BJ (cell line): ENCODE data around the gene TECPR2. TPM values are rescaled to one million over a fixed set of nuclear protein-coding genes. Genes with fewer than 3 reads are reported as not detected.

ENCODE experiments used
- CTCF ChIA-PET: fragments of 350-600 bp; formaldehyde crosslinking; extraction: SDS; loops from one replicate; lab custom pipeline; 2021; ENCODE audit warnings: antibody characterized with exemption, inconsistent platforms; lab: Yijun Ruan, JAX
- POLR2A ChIA-PET: fragments of 300-600 bp; sonication (Branson Sonifier 250); formaldehyde crosslinking; extraction: SDS; loops from one replicate; lab custom pipeline; 2021; ENCODE audit warnings: antibody characterized with exemption; lab: Charles Lee
- DNase-seq: peaks from one replicate; pipeline ENCODE4 v3.0.0-alpha.2; 2011; ENCODE audit warnings: low read depth
- H3K27me3 ChIP-seq: 2 replicates; pipeline ENCODE4 v1.6.0; 2011; ENCODE audit warnings: low read length; ENCODE audit not compliant: control insufficient read depth, insufficient read depth
- H3K36me3 ChIP-seq: 2 replicates; pipeline ENCODE4 v1.5.1; 2011; ENCODE audit warnings: low read length; ENCODE audit not compliant: control insufficient read depth, insufficient read depth
- H3K4me3 ChIP-seq: 2 replicates; pipeline ENCODE4 v1.5.1; 2011; ENCODE audit warnings: low read depth, mild to moderate bottlenecking, control low read depth, low read length
- CTCF ChIP-seq: IDR thresholded peaks from 2 replicates; pipeline ENCODE4 v1.5.1; 2011; ENCODE audit warnings: low read depth, mild to moderate bottlenecking, control low read depth, inconsistent platforms, low read length, moderate library complexity; ENCODE audit not compliant: insufficient read depth
- polyA plus RNA-seq: library from polyadenylated mRNA; depleted of rRNA; stranded (reverse); fragments of >200 nt; gene quantifications from 2 replicates; pipeline ENCODE4 v1.2.3, GENCODE V29; 2011

The TECPR2 gene
- polyA plus RNA-seq, 1 experiment = 11.7 TPM

DNA sequence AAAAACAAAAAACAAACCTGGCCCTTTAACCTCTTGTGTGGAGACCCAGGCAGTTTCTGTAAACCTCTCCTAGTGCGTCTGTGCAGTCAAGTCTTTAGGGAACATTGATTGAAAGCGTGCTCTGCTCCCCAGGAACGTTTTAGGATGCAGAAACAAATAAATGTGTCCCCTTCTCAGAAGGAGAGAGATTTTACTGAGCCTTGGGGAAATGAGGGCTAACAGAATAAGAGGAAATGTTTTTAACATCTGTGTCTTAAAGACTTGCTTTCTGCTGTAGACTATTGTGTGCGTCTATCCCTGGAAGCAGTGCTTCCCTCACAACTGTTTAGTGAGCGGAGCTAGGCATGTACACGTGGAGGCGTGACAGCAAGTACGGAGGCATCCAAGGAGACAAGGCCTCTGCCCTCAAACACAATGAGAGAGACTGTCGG, 54.3 kb downstream of the TECPR2 start:
- ChIA-PET POLR2A (no interaction called here), CTCF (interaction anchor here (5.2 kb wide), 1 partner anchor 21 kb away, joined by 16 read pairs; no protein-coding TSS in a partner anchor)
- TF ChIP-seq CTCF = no peak
- peaks cover 8% of the 10 kb centered on the region for H3K36me3 ChIP-seq
- no peak for DNase-seq
- no peaks in the 10 kb centered on the region for H3K27me3 ChIP-seq
- no peak overlapping the region for H3K4me3 ChIP-seq

GRCh38 chr14:102417646-102418045, 54.9 kb downstream of the TECPR2 start:
- ChIA-PET CTCF (interaction anchor here (5.2 kb wide), 1 partner anchor 20 kb away, joined by 16 read pairs; no protein-coding TSS in a partner anchor), POLR2A (no interaction called here)
- no peak overlapping the region for H3K4me3 ChIP-seq
- DNase-seq = no peak
- no peaks in the 10 kb centered on the region for H3K27me3 ChIP-seq
- H3K36me3 ChIP-seq = peaks cover 8% of the 10 kb centered on the region
- no peak for TF ChIP-seq CTCF

DNA sequence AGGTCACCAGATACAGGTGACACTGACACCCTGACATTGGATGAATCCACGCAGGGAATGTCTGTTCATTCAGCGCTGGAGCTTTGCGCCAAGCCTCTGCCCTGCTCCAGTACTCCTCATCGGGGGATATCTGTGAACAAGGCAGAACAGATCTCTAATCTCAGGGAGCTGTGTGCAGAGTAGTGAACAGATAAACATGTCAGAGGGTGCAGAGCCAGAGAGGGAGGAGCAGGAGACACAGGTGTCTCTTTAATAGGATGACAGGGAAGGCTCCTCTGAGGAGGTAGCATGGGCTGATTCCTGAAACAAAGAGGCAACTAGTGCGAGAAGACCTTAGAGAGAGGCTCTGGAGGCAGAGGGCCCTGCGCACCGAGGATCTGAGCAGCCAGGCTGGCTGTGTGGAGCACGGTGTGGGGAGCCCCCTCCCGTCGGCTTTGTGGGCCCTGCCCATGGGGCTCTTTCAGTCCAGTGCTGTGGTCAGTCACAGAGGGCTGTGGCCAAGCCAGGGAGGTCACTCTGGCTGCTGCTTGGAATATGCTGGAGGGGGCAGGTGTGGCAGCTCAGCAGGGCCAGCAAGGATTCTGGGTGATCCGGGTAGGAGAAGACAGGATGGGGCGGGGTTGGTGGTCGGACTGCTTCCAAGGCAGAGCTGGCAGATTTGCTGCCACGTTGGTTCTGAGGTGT, 55.6 kb downstream of the TECPR2 start:
- Histone ChIP-seq H3K36me3 (peaks cover 8% of the 10 kb centered on the region), H3K27me3 (no peaks in the 10 kb centered on the region), H3K4me3 (no peak overlapping the region)
- ChIA-PET POLR2A (no interaction called here), CTCF (interaction anchor here (5.2 kb wide), 1 partner anchor 19 kb away, joined by 16 read pairs; no protein-coding TSS in a partner anchor)
- TF ChIP-seq CTCF = no peak
- DNase-seq = no peak

- H3K4me3 ChIP-seq = no peak overlapping the region
- CTCF ChIA-PET = interaction anchor here (0.5 to 5.2 kb wide), 2 partner anchors 19 to 465 kb away, joined by 3 to 16 read pairs; no protein-coding TSS in a partner anchor
- peaks cover 8% of the 10 kb centered on the region for H3K36me3 ChIP-seq
- no peak for DNase-seq
- no peaks in the 10 kb centered on the region for H3K27me3 ChIP-seq
- POLR2A ChIA-PET = no interaction called here
- no peak for TF ChIP-seq CTCF
These were observed 56.1 kb downstream of the TECPR2 start for GRCh38 chr14:102418853-102419240.

GRCh38 chr14:102419276-102419675, 56.5 kb downstream of the TECPR2 start:
- no peak for TF ChIP-seq CTCF
- ChIA-PET POLR2A (no interaction called here), CTCF (interaction anchor here (0.5 to 5.2 kb wide), 2 partner anchors 18 to 465 kb away, joined by 3 to 16 read pairs; no protein-coding TSS in a partner anchor)
- no peak for DNase-seq
- H3K36me3 ChIP-seq = peaks cover 8% of the 10 kb centered on the region
- no peaks in the 10 kb centered on the region for H3K27me3 ChIP-seq
- no peak overlapping the region for H3K4me3 ChIP-seq
